HCT116 (cell line): ENCODE data around the gene ADAMTSL5. TPM values are rescaled to one million over a fixed set of nuclear protein-coding genes. Genes with fewer than 3 reads are reported as not detected.

ENCODE experiments used
- ATAC-seq: fragments of 200-7000 bp; cut with Tn5 transposase; 2 replicates; pipeline ENCODE4 v1.9.1; 2020; ENCODE audit warnings: mild to moderate bottlenecking, moderate library complexity
- BruUV-seq: library from RNA; stranded (reverse); fragments of 400-500 nt; replicated peaks from 2 replicates; lab custom pipeline; 2021; lab: Mats Ljungman, UMichigan
- CTCF ChIA-PET: fragments of 300-600 bp; sonication (Branson Sonifier 250); formaldehyde crosslinking; loops from one replicate; lab custom pipeline; 2021; ENCODE audit warnings: antibody characterized with exemption; lab: Charles Lee
- POLR2A ChIA-PET: fragments of 300-600, 350-600 bp; sonication (Branson Sonifier 250); formaldehyde crosslinking; loops from one replicate; lab custom pipeline; 2021; ENCODE audit warnings: antibody characterized with exemption; lab: Charles Lee
- RAD21 ChIA-PET, 2 experiments: fragments of 300-600 bp; sonication (Branson Sonifier 250); formaldehyde crosslinking; loops; one replicate each; lab custom pipeline; 2023; ENCODE audit warnings: low total read pairs in 2 of 2; ENCODE audit not compliant: uncharacterized antibody in 2 of 2, unreplicated experiment in 2 of 2, low non-redundant PET in 1 of 2; lab: Charles Lee
- DNase-seq: peaks from one replicate; pipeline ENCODE4 v3.0.0-alpha.2; 2010; ENCODE audit warnings: low read depth, low spot score
- H2AFZ ChIP-seq: fragments of 200-600 bp; shearing (Covaris generic), sonication (generic); 2 replicates; pipeline ENCODE4 v1.6.1; 2017; ENCODE audit warnings: low read depth, mixed run types, mixed read lengths, antibody characterized with exemption, low read length; ENCODE audit not compliant: poor library complexity, severe bottlenecking
- H3K27ac ChIP-seq: 2 replicates; pipeline ENCODE4 v1.5.1; 2012; ENCODE audit warnings: low read depth, low read length
- H3K27me3 ChIP-seq: fragments of 200-600 bp; sonication (generic); 2 replicates; pipeline ENCODE4 v1.6.1; 2016; ENCODE audit warnings: mixed run types, low read length, mixed read lengths; ENCODE audit not compliant: insufficient read depth
- H3K36me3 ChIP-seq, 2 experiments: fragments of 200-500 bp in 1 of 2; fragments of 200-600 bp in 1 of 2; sonication (Bioruptor generic) in 1 of 2; sonication (generic) in 1 of 2; 2 replicates each; pipeline versions ENCODE4 v1.5.1 to v1.6.1; 2014 to 2016; ENCODE audit warnings: low read length in 2 of 2, inconsistent platforms in 1 of 2, mixed read lengths in 1 of 2, mixed run types in 1 of 2; ENCODE audit not compliant: insufficient read depth in 2 of 2, control insufficient read depth in 1 of 2
- H3K4me1 ChIP-seq, 2 experiments: fragments of 200-600 bp in 1 of 2; sonication (generic) in 1 of 2; 2 replicates each; pipeline versions ENCODE4 v1.5.1 to v1.6.1; 2012 to 2017; ENCODE audit warnings: low read length in 2 of 2, inconsistent platforms in 1 of 2, mild to moderate bottlenecking in 1 of 2, mixed read lengths in 1 of 2, mixed run types in 1 of 2, moderate library complexity in 1 of 2; ENCODE audit not compliant: insufficient read depth in 2 of 2, control insufficient read depth in 1 of 2
- H3K4me2 ChIP-seq: fragments of 200-600 bp; sonication (generic); 2 replicates; pipeline ENCODE4 v1.6.1; 2017; ENCODE audit warnings: mixed run types, low read length, mixed read lengths
- H3K4me3 ChIP-seq, 2 experiments: fragments of 200-600 bp in 1 of 2; sonication (generic) in 1 of 2; replicated peaks in 1 of 2; 2 replicates each; pipeline ENCODE4 v1.5.1; 2011 to 2016; ENCODE audit warnings: low read length in 2 of 2, control low read depth in 1 of 2, low read depth in 1 of 2, mild to moderate bottlenecking in 1 of 2, mixed read lengths in 1 of 2, mixed run types in 1 of 2
- H3K79me2 ChIP-seq: fragments of 200-600 bp; sonication (generic); 2 replicates; pipeline ENCODE4 v1.6.1; 2017; ENCODE audit warnings: mild to moderate bottlenecking, mixed run types, low read length, moderate library complexity, mixed read lengths; ENCODE audit not compliant: insufficient read depth
- H3K9ac ChIP-seq: fragments of 200-600 bp; sonication (generic); 2 replicates; pipeline ENCODE4 v1.6.1; 2016; ENCODE audit warnings: low read length, mixed read lengths
- H3K9me2 ChIP-seq: fragments of 200-600 bp; sonication (generic), shearing (Covaris generic); 2 replicates; pipeline ENCODE4 v1.6.1; 2017; ENCODE audit warnings: mixed run types, mild to moderate bottlenecking, moderate library complexity; ENCODE audit not compliant: insufficient read depth
- H3K9me3 ChIP-seq, 2 experiments: fragments of 200-500 bp in 1 of 2; fragments of 200-600 bp in 1 of 2; sonication (Bioruptor generic) in 1 of 2; sonication (generic) in 1 of 2; 2 replicates each; pipeline ENCODE4 v1.6.1; 2014 to 2017; ENCODE audit warnings: low read length in 2 of 2, mixed read lengths in 2 of 2, inconsistent platforms in 1 of 2, low read depth in 1 of 2, mild to moderate bottlenecking in 1 of 2, mixed run types in 1 of 2, moderate library complexity in 1 of 2; ENCODE audit not compliant: control insufficient read depth in 1 of 2, insufficient read depth in 1 of 2
- H4K20me1 ChIP-seq: fragments of 200-600 bp; sonication (generic), shearing (Covaris generic); 2 replicates; pipeline ENCODE4 v1.6.1; 2017; ENCODE audit warnings: mixed run types, mild to moderate bottlenecking, moderate library complexity; ENCODE audit not compliant: insufficient read depth
- CBX3 ChIP-seq: IDR thresholded peaks from 2 replicates; pipeline ENCODE4 v1.6.1; 2012; ENCODE audit warnings: low read depth
- EGR1 ChIP-seq: IDR thresholded peaks from 2 replicates; pipeline ENCODE4 v1.6.1; 2012; ENCODE audit warnings: low read depth
- ELF1 ChIP-seq: IDR thresholded peaks from 2 replicates; pipeline ENCODE4 v1.6.1; 2012; ENCODE audit warnings: low read depth, borderline replicate concordance
- EZH2phosphoT487 ChIP-seq: fragments of 200-600 bp; IDR thresholded peaks from 2 replicates; pipeline ENCODE4 v1.6.1; 2018; ENCODE audit warnings: antibody characterized with exemption, borderline replicate concordance
- MAX ChIP-seq: IDR thresholded peaks from 2 replicates; pipeline ENCODE4 v1.6.1; 2012
- POLR2AphosphoS5 ChIP-seq: IDR thresholded peaks from 2 replicates; pipeline ENCODE4 v1.6.1; 2011; ENCODE audit warnings: mild to moderate bottlenecking, low read depth, low read length, moderate library complexity
- SIN3A ChIP-seq: IDR thresholded peaks from 2 replicates; pipeline ENCODE4 v1.6.1; 2012; ENCODE audit warnings: low read depth
- ZBTB33 ChIP-seq: IDR thresholded peaks from 2 replicates; pipeline ENCODE4 v1.6.1; 2011; ENCODE audit warnings: mild to moderate bottlenecking, low read length, moderate library complexity; ENCODE audit not compliant: insufficient replicate concordance; ENCODE audit errors: extremely low read depth
- ZFX ChIP-seq: fragments of 450-650 bp; IDR thresholded peaks from 2 replicates; pipeline ENCODE4 v1.6.1; 2017
- intact Hi-C: fragments of 100-400 bp; cut with micrococcal nuclease; formaldehyde crosslinking; loops from 2 replicates; pipeline ENCODE4 v1.10.0; 2022
- total RNA-seq: library from RNA; stranded (reverse); gene quantifications from one replicate; pipeline ENCODE4 v1.2.1, GENCODE V29; 2021; ENCODE audit not compliant: unreplicated experiment

ADAMTSL5 gene
- total RNA-seq, 1 experiment from 2014 or later: 24.0 TPM

- RAD21 ChIA-PET: no interaction called here
- Histone ChIP-seq H3K4me2 (no peak overlapping the region), H3K9me2 (no peaks in the 10 kb centered on the region), H3K4me1 (no peaks in the 10 kb centered on the region), H3K4me3 (no peak overlapping the region), H3K27me3 (no peaks in the 10 kb centered on the region), H4K20me1 (no peaks in the 10 kb centered on the region), H2AFZ (no peak overlapping the region), H3K9ac (no peak overlapping the region), H3K9me3 (no peaks in the 10 kb centered on the region), H3K36me3 (peaks cover 0 to 7% of the 10 kb centered on the region in 2 experiments; a peak in 1 of 4 replicates), H3K79me2 (peaks cover 58% of the 10 kb centered on the region), H3K27ac (no peak overlapping the region; the same call in 1 of the 2 replicates)
- ATAC-seq: no peak
- BruUV-seq: no TSS peak
- DNase-seq: no peak
- intact Hi-C loops: no loop called here
- POLR2A ChIA-PET: no interaction called here
- TF ChIP-seq CBX3: no peak
- TF ChIP-seq ZFX: no peak
- no peak for TF ChIP-seq EGR1
- no peak for TF ChIP-seq MAX
- no peak for TF ChIP-seq ZBTB33
- no peak for TF ChIP-seq POLR2AphosphoS5
- no peak for TF ChIP-seq SIN3A
- TF ChIP-seq ELF1: no peak
- no peak for TF ChIP-seq EZH2phosphoT487
- CTCF ChIA-PET: no interaction called here
Observed at GRCh38 chr19:1560286-1560882, 47.6 kb upstream of the ADAMTSL5 start.
